Activated T-helper 17 cell treated with anti-CD3 and anti-CD28 coated beads, Interleukin-2, amount 50 U/mL, for 72 hours (primary cell): Measurements from ENCODE around the gene ANTXR1. TPM values are rescaled to one million over a fixed set of nuclear protein-coding genes. Genes with fewer than 3 reads are reported as not detected.

Experiments used
- ATAC-seq: fragments of 150-1000 bp; cut with Tn5 transposase; replicated peaks from 2 replicates; pipeline ENCODE4 v1.10.0; 2021; ENCODE audit warnings: mild to moderate bottlenecking, moderate library complexity
- H3K27ac Mint-ChIP-seq: one replicate; pipeline ENCODE4 v1.8.0; 2022; ENCODE audit warnings: mixed read lengths
- H3K27me3 Mint-ChIP-seq: one replicate; pipeline ENCODE4 v1.8.0; 2022; ENCODE audit warnings: mixed read lengths
- H3K36me3 Mint-ChIP-seq: one replicate; pipeline ENCODE4 v1.8.0; 2022; ENCODE audit warnings: low read depth, mild to moderate bottlenecking, mixed read lengths
- H3K4me1 Mint-ChIP-seq: one replicate; pipeline ENCODE4 v1.8.0; 2022; ENCODE audit warnings: mixed read lengths
- H3K4me3 Mint-ChIP-seq: one replicate; pipeline ENCODE4 v1.8.0; 2022; ENCODE audit warnings: mild to moderate bottlenecking, mixed read lengths
- H3K9me3 Mint-ChIP-seq: one replicate; pipeline ENCODE4 v1.8.0; 2022; ENCODE audit warnings: mixed read lengths
- total RNA-seq, 2 donors: library from RNA; stranded (reverse); gene quantifications; one replicate each; pipeline ENCODE4 v1.2.3, GENCODE V29; 2022

The ANTXR1 gene
- under 1 TPM in 1 of 2 donors, not detected in 1; 0.11 TPM for total RNA-seq

- ATAC-seq: peak; percentile 52
- H3K27me3 Mint-ChIP-seq: peaks cover 50% of the 10 kb centered on the region
- no peaks in the 10 kb centered on the region for H3K9me3 Mint-ChIP-seq
- peaks cover 11% of the 10 kb centered on the region for H3K4me1 Mint-ChIP-seq
- peak within 1 kb of the TSS; percentile 78 for H3K4me3 Mint-ChIP-seq
- no peaks in the 10 kb centered on the region for H3K36me3 Mint-ChIP-seq
- H3K27ac Mint-ChIP-seq: peak within 1 kb of the TSS; percentile 29
These were observed at the start of gene ANTXR1 for GRCh38 chr2:69013142-69013839. ANTXR1 (plus strand) TSS chr2:69013179; CDS start chr2:69013500, 321 bp downstream.

- Mint-ChIP-seq H3K4me1 (no peaks in the 10 kb centered on the region), H3K36me3 (no peaks in the 10 kb centered on the region), H3K4me3 (no peak overlapping the region), H3K27me3 (peaks cover 23% of the 10 kb centered on the region), H3K9me3 (no peaks in the 10 kb centered on the region), H3K27ac (no peak overlapping the region)
- ATAC-seq: no peak
These were observed 48.7 kb upstream of the ANTXR1 start for GRCh38 chr2:68964282-68964681.

GRCh38 chr2:68968221-68968620 is 44.8 kb upstream of the ANTXR1 start:
- no peaks in the 10 kb centered on the region for H3K36me3 Mint-ChIP-seq
- no peak overlapping the region for H3K4me3 Mint-ChIP-seq
- H3K9me3 Mint-ChIP-seq: no peaks in the 10 kb centered on the region
- H3K27ac Mint-ChIP-seq: no peak overlapping the region
- ATAC-seq: no peak
- H3K27me3 Mint-ChIP-seq: peaks cover 20% of the 10 kb centered on the region
- no peaks in the 10 kb centered on the region for H3K4me1 Mint-ChIP-seq

- Mint-ChIP-seq H3K27me3 (peaks cover 20% of the 10 kb centered on the region), H3K4me1 (no peaks in the 10 kb centered on the region), H3K9me3 (no peaks in the 10 kb centered on the region), H3K36me3 (no peaks in the 10 kb centered on the region), H3K4me3 (no peak overlapping the region), H3K27ac (no peak overlapping the region)
- no peak for ATAC-seq
These were observed 43.1 kb upstream of the ANTXR1 start for GRCh38 chr2:68969736-68970490.

GRCh38 chr2:68970566-68971265 is 42.3 kb upstream of the ANTXR1 start:
- H3K9me3 Mint-ChIP-seq: no peaks in the 10 kb centered on the region
- no peak for ATAC-seq
- no peak overlapping the region for H3K27ac Mint-ChIP-seq
- H3K27me3 Mint-ChIP-seq: peaks cover 25% of the 10 kb centered on the region
- no peak overlapping the region for H3K4me3 Mint-ChIP-seq
- no peaks in the 10 kb centered on the region for H3K36me3 Mint-ChIP-seq
- H3K4me1 Mint-ChIP-seq: no peaks in the 10 kb centered on the region

- ATAC-seq: peak; percentile 72
- Mint-ChIP-seq H3K4me1 (no peaks in the 10 kb centered on the region), H3K27me3 (peaks cover 25% of the 10 kb centered on the region), H3K27ac (no peak overlapping the region), H3K36me3 (no peaks in the 10 kb centered on the region), H3K4me3 (no peak overlapping the region), H3K9me3 (no peaks in the 10 kb centered on the region)
These were observed 41.3 kb upstream of the ANTXR1 start for GRCh38 chr2:68971591-68972231.

- Mint-ChIP-seq H3K36me3 (no peaks in the 10 kb centered on the region), H3K4me3 (no peak within 1 kb of the TSS), H3K27ac (no peak within 1 kb of the TSS), H3K9me3 (no peaks in the 10 kb centered on the region), H3K4me1 (no peaks in the 10 kb centered on the region), H3K27me3 (peaks cover 38% of the 10 kb centered on the region)
- no peak for ATAC-seq
These were observed 38.7 kb upstream of the ANTXR1 start, which contains the start of gene GKN1 for GRCh38 chr2:68974251-68974650. GKN1 (plus strand) TSS chr2:68974636; CDS start chr2:68974678, 42 bp downstream.

GRCh38 chr2:68974946-68975665 is 37.9 kb upstream of the ANTXR1 start:
- no peak overlapping the region for H3K4me3 Mint-ChIP-seq

GRCh38 chr2:68975844-68976243 is 37.1 kb upstream of the ANTXR1 start:
- Mint-ChIP-seq H3K4me1 (no peaks in the 10 kb centered on the region), H3K9me3 (no peaks in the 10 kb centered on the region), H3K4me3 (no peak overlapping the region), H3K27me3 (peaks cover 43% of the 10 kb centered on the region), H3K36me3 (no peaks in the 10 kb centered on the region), H3K27ac (no peak overlapping the region)
- no peak for ATAC-seq

More at GRCh38 chr2:68974946-68975665, 37.9 kb upstream of the ANTXR1 start:
- no peaks in the 10 kb centered on the region for H3K9me3 Mint-ChIP-seq
- no peaks in the 10 kb centered on the region for H3K4me1 Mint-ChIP-seq
- H3K36me3 Mint-ChIP-seq: no peaks in the 10 kb centered on the region
- H3K27ac Mint-ChIP-seq: no peak overlapping the region
- no peak for ATAC-seq
- peaks cover 43% of the 10 kb centered on the region for H3K27me3 Mint-ChIP-seq

GRCh38 chr2:68977453-68977852 is 35.5 kb upstream of the ANTXR1 start:
- Mint-ChIP-seq H3K9me3 (no peaks in the 10 kb centered on the region), H3K36me3 (no peaks in the 10 kb centered on the region), H3K27me3 (peaks cover 49% of the 10 kb centered on the region), H3K4me1 (no peaks in the 10 kb centered on the region), H3K4me3 (no peak overlapping the region), H3K27ac (no peak overlapping the region)
- no peak for ATAC-seq

GRCh38 chr2:68978098-68978497 is 34.9 kb upstream of the ANTXR1 start:
- Mint-ChIP-seq H3K27ac (no peak overlapping the region), H3K27me3 (peaks cover 44% of the 10 kb centered on the region), H3K4me3 (no peak overlapping the region), H3K9me3 (no peaks in the 10 kb centered on the region), H3K4me1 (no peaks in the 10 kb centered on the region), H3K36me3 (no peaks in the 10 kb centered on the region)
- no peak for ATAC-seq

GRCh38 chr2:68980956-68981355 is 32.0 kb upstream of the ANTXR1 start:
- Mint-ChIP-seq H3K9me3 (no peaks in the 10 kb centered on the region), H3K4me3 (no peak overlapping the region), H3K27ac (no peak overlapping the region), H3K27me3 (peaks cover 29% of the 10 kb centered on the region), H3K36me3 (no peaks in the 10 kb centered on the region), H3K4me1 (no peaks in the 10 kb centered on the region)
- no peak for ATAC-seq

GRCh38 chr2:68987021-68987503 is 25.9 kb upstream of the ANTXR1 start:
- peaks cover 11% of the 10 kb centered on the region for H3K27me3 Mint-ChIP-seq
- H3K9me3 Mint-ChIP-seq: no peaks in the 10 kb centered on the region
- no peak overlapping the region for H3K4me3 Mint-ChIP-seq
- no peaks in the 10 kb centered on the region for H3K4me1 Mint-ChIP-seq
- ATAC-seq: no peak
- no peak overlapping the region for H3K27ac Mint-ChIP-seq
- no peaks in the 10 kb centered on the region for H3K36me3 Mint-ChIP-seq

- H3K4me1 Mint-ChIP-seq: no peaks in the 10 kb centered on the region
These were observed 23.9 kb upstream of the ANTXR1 start for GRCh38 chr2:68989035-68989434.

More at GRCh38 chr2:68989035-68989434, 23.9 kb upstream of the ANTXR1 start:
- Mint-ChIP-seq H3K36me3 (no peaks in the 10 kb centered on the region), H3K27me3 (peaks cover 18% of the 10 kb centered on the region), H3K4me3 (no peak overlapping the region), H3K27ac (no peak overlapping the region), H3K9me3 (no peaks in the 10 kb centered on the region)
- no peak for ATAC-seq
